ENCODE data around the gene MPPED1.

MPPED1 gene

GRCh38 chr22:43479301-43479950 lies 67.6 kb downstream of the MPPED1 start:
- DNase-seq, result no peak

DNA sequence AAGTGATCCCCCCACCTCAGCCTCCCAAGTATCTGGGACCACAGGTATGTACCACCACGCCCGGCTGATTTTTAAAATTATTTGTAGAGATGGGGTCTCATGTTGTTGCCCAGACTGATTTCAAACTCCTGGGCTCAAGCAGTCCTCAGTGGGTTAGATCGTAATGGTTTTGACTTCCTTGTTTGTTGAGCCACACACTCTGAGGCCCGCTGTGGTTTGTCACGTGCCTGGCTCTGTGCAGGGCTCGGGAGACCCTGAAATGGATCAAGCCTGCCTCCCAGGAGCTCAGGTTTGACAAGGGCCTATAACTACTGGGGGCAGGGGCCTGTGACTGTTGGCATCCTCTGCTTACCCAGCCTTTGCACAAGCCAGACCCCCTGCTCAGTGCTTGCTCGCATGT lies 68.1 kb downstream of the MPPED1 start:
- DNase-seq, result no peak

- DNase-seq, result no peak
Measured at GRCh38 chr22:43481568-43482317, 69.9 kb downstream of the MPPED1 start.

DNA sequence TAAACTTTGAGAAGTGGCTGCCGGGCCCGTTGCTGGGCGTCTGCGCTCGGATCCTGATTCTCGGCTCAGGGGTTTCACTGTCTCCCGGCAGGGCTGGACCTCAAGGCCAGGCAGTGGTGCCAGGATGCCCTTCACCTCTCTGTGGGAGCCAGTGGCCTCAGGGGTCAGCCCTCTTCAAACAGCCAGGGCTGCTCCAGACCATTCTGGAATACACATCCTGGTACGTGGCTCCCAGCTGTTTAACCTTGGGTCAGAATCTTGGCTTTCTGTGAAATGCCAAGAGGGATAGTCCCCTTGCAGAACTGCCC lies 70.5 kb downstream of the MPPED1 start:
- DNase-seq, result no peak

DNA sequence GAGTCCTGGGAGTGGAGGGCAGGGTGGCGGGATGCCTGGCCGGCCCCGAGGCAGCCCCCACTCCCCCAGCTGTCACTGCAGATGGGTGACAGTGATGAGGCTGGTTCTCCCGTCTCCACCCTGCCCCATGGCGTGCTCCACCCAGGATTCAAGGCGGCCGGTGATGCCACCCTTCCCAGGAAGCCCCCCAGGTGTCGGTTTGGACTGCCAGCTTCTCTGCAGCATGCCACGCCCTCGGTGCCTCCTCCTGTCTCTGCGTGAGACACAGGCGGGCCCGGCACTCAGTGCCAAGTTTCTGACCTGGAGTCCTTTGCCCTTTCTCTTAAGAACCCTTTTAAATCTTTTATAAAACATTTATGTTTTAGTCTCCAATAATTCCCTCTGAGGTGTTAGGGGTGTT lies 71.5 kb downstream of the MPPED1 start:
- no peak for DNase-seq

DNA sequence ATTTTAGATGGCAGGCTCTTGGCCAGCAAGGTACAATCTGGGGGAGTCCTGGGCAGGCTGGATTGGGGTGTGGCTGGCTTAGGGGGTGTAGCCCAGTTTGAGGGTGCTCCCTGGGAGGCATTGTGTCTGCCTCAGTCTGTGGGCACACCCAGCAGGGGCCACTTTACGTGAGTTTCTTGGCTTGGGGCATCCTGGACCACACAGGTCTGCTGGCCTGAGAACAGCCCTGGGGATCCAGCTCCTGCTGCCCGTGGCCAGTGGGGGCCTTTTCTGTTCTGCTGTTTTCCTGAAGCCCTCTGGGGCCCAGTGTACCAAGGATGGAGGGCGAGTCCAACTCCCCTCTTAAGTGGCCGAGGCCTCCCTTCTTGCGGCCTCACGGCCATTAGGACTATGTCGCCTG lies 71.9 kb downstream of the MPPED1 start:
- DNase-seq, result no peak

- DNase-seq, result no peak
Measured at GRCh38 chr22:43484227-43484626, 72.4 kb downstream of the MPPED1 start.

GRCh38 chr22:43485502-43486089 lies 73.8 kb downstream of the MPPED1 start:
- no peak for DNase-seq

- DNase-seq, result no peak
Measured at GRCh38 chr22:43487311-43488030, 75.7 kb downstream of the MPPED1 start.

DNA sequence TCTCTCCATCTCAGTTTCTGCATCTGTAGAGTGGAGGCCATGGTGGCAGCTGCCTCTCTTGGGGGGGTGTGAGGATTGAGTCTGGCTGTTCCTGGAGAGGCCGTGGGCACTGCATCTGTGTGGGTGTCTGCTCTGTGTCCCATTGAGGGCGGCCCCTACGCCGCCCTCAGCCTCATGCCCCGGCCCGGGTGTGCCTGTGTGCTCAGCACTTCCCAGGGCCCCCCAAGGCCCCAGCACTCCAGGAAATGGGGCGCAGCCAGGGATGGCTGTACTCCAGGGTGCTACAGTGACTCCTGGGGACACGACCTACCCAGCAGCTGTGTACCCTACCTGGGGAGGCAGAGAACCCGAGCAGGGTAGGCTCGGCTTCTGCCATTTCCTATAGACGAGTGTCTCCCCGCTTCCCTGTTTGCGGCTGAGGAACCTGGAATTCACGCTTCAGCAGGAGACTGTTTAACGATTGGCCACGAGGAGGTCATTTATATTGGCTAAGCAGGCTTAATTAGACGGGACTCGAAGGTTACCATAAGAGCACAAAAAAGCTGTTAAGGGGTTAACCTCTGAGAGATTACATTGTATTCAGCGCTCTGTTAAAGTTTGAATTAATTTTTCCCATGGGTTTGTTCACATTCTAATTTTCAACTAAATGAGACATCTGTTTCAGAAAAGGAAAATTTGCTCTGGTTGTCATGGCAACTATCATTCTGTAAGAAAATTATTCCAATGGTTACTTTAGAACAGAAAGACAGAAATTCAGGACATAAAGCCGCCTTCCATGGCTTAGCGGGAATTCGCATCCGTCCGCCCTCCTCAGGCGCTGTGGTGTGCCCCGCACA lies 76.4 kb downstream of the MPPED1 start:
- no peak for DNase-seq

- DNase-seq, result no peak
Measured at GRCh38 chr22:43488937-43489336, 77.1 kb downstream of the MPPED1 start.

DNA sequence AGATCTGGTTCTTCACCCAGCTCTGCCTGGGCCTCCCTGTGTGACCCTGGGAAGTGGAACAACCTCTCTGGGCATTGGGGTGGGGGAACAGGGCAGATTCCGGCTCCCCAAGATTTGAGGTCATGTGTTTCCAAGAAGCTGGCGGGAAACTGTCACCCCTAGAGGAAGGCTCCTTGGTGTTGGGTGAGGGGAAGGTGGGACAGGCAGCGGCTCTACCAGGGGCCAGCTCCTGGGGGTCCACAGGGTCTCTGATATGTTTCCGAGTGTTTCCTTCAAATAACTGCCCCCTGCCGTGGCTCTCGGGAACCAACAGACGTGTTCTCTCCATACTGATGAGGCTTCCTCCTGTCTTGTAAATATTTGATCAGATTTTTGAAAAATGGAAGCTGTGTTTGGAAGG lies 78.5 kb downstream of the MPPED1 start:
- DNase-seq, result no peak

GRCh38 chr22:43491177-43491576 lies 79.4 kb downstream of the MPPED1 start:
- DNase-seq, result no peak

- no peak for DNase-seq
Measured at GRCh38 chr22:43491737-43492136, 79.9 kb downstream of the MPPED1 start.

GRCh38 chr22:43493297-43493696 lies 81.5 kb downstream of the MPPED1 start:
- no peak for DNase-seq

DNA sequence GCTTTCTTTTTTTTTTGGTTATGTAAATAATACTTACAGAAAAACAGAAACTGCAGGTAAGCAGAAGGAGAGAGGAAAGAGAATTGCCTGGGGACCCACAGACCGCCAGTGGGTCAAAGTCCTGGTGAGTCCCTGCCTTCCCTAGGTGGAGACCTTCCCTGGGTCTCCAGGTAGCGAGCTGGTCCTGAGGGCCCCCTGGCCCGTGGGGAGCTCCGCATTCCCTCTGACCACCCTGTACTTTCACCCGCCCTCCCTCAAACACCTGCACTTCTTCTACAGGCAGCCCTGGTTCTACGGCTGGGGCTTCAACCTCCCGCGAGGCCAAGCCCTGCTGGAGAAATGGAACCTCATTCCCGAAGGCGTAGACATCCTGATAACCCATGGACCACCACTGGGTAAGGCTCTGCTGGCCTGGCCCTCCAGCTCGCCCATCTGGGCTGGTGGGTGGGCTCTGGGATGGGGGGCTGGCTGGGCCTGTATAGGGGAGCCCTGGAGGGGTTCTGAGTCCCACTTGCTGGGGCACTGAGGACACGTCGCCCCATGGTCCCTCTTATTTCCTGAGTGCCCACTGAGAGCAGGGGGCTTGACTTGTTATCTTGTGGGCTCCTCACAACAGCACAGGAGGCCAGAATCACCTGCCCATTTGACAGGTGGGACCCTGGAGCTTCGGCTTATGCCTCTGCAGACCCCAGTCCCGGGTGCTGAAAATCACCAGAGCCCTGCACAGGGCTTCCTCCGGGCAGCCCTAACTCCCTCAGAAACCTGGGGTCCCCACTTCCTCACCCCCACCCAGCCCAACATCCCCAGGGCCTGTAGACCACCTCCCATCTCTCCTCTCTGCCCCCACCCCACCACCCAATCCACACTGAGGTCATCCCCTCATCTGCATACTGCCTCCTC lies 86.4 kb downstream of the MPPED1 start:
- DNase-seq, result no peak

GRCh38 chr22:43498856-43499253 lies 87.0 kb downstream of the MPPED1 start:
- no peak for DNase-seq

GRCh38 chr22:43500792-43501785 lies 89.3 kb downstream of the MPPED1 start:
- DNase-seq, result no peak

DNA sequence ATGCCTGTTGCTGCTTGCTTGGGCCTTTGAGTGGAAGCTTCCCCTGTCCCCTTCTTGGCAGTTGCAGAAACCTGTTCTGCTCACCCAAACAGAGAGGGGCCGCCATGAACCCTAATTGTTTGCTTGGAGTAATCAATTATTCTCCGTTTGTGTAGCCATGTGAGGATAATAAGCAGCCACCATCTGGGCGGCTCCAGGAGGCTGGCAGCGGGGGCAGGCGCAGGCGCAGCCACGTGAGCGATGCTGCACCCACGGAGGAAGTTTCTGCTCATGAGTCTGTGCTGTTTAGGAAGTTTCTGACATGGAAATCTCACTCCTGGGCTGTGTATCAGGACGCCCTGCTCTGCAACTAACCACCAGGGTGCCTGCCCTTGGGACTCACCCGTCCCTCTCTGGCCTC lies 90.1 kb downstream of the MPPED1 start:
- no peak for DNase-seq

GRCh38 chr22:43502306-43502874 lies 90.6 kb downstream of the MPPED1 start:
- DNase-seq, result no peak

Measured in NCI-H1417 treated with DMSO at 0.1 percent for 48 hours (cell line).